Activated CD8-positive, alpha-beta T cell treated with anti-CD3 and anti-CD28 coated beads for 36 hours (primary cell): ENCODE results near the gene C5AR2. TPM values are rescaled to one million over a fixed set of nuclear protein-coding genes. Genes with fewer than 3 reads are reported as not detected.
"Not testable (repeated sequence)": the region's sequence is repeated elsewhere in the genome, so short reads cannot be mapped to it uniquely, and the experiment has no call there.

ENCODE experiments used
- ATAC-seq: fragments of 200-7000 bp; cut with Tn5 transposase; one replicate; pipeline ENCODE4 v1.10.0; 2021; ENCODE audit warnings: mild to moderate bottlenecking, moderate library complexity
- CTCF ChIA-PET: fragments of 350-600 bp; sonication (Branson Sonifier 250); formaldehyde crosslinking; loops from one replicate; lab custom pipeline; 2021; ENCODE audit warnings: antibody characterized with exemption; lab: Charles Lee
- POLR2A ChIA-PET: fragments of 350-600 bp; sonication (Branson Sonifier 250); formaldehyde crosslinking; loops from one replicate; lab custom pipeline; 2021; ENCODE audit warnings: antibody characterized with exemption; lab: Charles Lee
- DNase-seq: peaks from one replicate; pipeline ENCODE4 v3.0.0-alpha.2; 2020
- H3K27ac Mint-ChIP-seq: one replicate; pipeline ENCODE4 v1.8.0; 2021; ENCODE audit warnings: mild to moderate bottlenecking, mixed read lengths
- H3K27me3 Mint-ChIP-seq: one replicate; pipeline ENCODE4 v1.8.0; 2021; ENCODE audit warnings: mixed read lengths
- H3K36me3 Mint-ChIP-seq: one replicate; pipeline ENCODE4 v1.8.0; 2021; ENCODE audit warnings: low read depth, mixed read lengths
- H3K4me1 Mint-ChIP-seq: one replicate; pipeline ENCODE4 v1.8.0; 2021; ENCODE audit warnings: low read depth, mixed read lengths
- H3K4me3 Mint-ChIP-seq: one replicate; pipeline ENCODE4 v1.8.0; 2021; ENCODE audit warnings: mild to moderate bottlenecking, moderate library complexity, mixed read lengths
- H3K9me3 Mint-ChIP-seq: one replicate; pipeline ENCODE4 v1.8.0; 2021; ENCODE audit warnings: mixed read lengths
- intact Hi-C: fragments of 100-400 bp; cut with micrococcal nuclease; formaldehyde crosslinking; loops from one replicate; pipeline ENCODE4 v1.10.0; 2022
- total RNA-seq, 2 experiments: library from RNA; stranded (reverse); gene quantifications; one replicate each; pipeline ENCODE4 v1.2.3, GENCODE V29; 2021
- TF ChIP-seq, protein P1 (sequence below): fragments of 200-600 bp; IDR thresholded peaks from one replicate; pipeline ENCODE4 v1.8.0; 2022; ENCODE audit warnings: antibody characterized with exemption, mild to moderate bottlenecking

C5AR2 gene
- total RNA-seq, 2 experiments from 2014 or later, result 0.18 TPM; not detected in 1

DNA sequence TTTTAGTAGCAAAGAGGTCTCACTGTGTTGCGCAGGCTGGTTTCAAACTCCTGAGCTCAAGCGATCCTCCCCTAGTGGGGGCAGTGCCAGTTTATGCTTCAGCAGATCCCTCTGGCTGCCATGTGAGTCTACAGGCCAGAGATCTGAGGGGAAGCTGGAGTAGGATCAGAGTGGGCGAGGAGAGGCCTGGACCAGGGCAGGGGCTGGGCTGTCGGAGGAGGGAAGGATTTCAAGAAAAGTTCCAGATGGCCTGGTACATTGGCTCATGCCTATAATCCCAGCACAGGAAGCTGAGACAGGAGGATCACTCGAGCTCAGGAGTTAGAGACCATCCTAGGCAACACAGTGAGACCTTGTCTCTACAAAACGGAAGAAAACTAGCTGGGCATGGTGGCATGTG lies 27.0 kb downstream of the C5AR2 start:
- ChIA-PET POLR2A (interaction anchor here (0.7 to 0.8 kb wide), 2 partner anchors 84 to 107 kb away, joined by 3 to 4 read pairs; no protein-coding TSS in a partner anchor), CTCF (interaction anchor here (1.3 to 2.1 kb wide), 2 partner anchors 9 to 10 kb away, joined by 3 to 9 read pairs; partner anchors contain the start of gene DHX34)
- DNase-seq (no peak), ATAC-seq (no peak)
- TF ChIP-seq, protein P1, sequence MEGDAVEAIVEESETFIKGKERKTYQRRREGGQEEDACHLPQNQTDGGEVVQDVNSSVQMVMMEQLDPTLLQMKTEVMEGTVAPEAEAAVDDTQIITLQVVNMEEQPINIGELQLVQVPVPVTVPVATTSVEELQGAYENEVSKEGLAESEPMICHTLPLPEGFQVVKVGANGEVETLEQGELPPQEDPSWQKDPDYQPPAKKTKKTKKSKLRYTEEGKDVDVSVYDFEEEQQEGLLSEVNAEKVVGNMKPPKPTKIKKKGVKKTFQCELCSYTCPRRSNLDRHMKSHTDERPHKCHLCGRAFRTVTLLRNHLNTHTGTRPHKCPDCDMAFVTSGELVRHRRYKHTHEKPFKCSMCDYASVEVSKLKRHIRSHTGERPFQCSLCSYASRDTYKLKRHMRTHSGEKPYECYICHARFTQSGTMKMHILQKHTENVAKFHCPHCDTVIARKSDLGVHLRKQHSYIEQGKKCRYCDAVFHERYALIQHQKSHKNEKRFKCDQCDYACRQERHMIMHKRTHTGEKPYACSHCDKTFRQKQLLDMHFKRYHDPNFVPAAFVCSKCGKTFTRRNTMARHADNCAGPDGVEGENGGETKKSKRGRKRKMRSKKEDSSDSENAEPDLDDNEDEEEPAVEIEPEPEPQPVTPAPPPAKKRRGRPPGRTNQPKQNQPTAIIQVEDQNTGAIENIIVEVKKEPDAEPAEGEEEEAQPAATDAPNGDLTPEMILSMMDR, result no peak
- Mint-ChIP-seq H3K4me3 (no peak overlapping the region), H3K36me3 (peaks cover 56% of the 10 kb centered on the region), H3K27ac (no peak overlapping the region), H3K27me3 (no peaks in the 10 kb centered on the region), H3K9me3 (no peaks in the 10 kb centered on the region), H3K4me1 (peaks cover 4% of the 10 kb centered on the region)
- intact Hi-C loops, result no loop called here

DNA sequence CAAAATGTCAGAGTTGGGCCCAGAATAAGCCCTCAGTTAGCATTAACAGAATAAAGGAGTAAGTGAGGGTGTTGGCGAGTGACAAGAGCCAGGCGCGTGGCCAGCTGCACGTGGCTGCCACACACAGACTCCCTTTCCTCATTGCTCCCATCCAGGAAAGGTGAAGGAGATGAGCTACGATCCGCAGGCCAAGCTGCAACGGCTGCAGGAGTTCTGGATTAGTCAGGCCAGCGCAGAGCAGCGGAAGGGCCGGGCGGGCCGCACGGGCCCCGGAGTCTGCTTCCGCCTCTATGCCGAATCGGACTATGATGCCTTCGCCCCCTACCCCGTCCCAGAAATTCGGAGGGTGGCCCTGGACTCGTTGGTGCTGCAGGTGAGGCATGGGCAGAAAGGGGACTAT lies 30.3 kb downstream of the C5AR2 start:
- TF ChIP-seq, protein P1, result no peak
- ATAC-seq, result no peak
- CTCF ChIA-PET, result interaction anchor here (1.6 kb wide), 1 partner anchor 14 kb away, joined by 4 read pairs; no protein-coding TSS in a partner anchor
- H3K27ac Mint-ChIP-seq, result no peak overlapping the region
- intact Hi-C loops, result no loop called here
- no peak overlapping the region for H3K4me3 Mint-ChIP-seq
- no peaks in the 10 kb centered on the region for H3K27me3 Mint-ChIP-seq
- no peaks in the 10 kb centered on the region for H3K4me1 Mint-ChIP-seq
- DNase-seq, result no peak
- H3K36me3 Mint-ChIP-seq, result peaks cover 49% of the 10 kb centered on the region
- no peaks in the 10 kb centered on the region for H3K9me3 Mint-ChIP-seq
- POLR2A ChIA-PET, result interaction anchor here (0.8 kb wide), 1 partner anchor 74 kb away, joined by 3 read pairs; no protein-coding TSS in a partner anchor

DNA sequence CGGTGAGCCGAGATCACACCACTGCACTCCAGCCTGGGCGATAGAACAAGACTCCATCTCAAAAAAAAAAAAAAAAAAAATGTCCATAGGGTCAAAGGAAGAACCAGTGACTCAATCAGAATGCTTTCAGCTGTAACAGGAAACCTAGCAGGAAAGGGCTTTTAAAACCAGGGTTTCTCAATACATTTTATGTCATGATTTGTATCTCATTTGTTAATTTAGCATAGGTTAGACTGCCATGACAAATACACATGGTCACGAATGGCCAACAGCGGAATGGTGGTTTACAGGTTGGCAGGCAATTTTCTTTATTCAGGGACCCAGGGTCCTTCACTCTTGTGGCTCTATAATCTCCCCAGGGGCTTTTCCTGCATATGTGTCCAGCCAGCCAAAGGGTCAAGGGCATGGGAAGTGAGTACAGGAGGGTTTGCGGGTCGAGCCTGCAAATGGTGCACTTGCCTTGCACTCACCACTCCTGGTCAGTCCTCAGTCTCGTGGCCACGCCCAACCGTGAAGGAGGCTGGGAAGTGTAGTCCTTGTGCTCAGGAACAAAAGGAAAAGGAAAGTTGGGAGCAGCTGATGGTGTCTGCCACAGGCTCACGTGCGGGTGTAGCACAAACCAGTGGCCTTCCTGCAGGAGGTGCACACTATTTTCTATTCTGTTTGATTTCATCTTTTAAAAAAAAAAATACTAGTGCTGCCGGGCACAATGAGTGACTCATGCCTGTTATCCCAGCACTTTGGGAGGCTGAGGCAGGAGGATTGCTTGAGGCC lies 32.0 kb downstream of the C5AR2 start:
- TF ChIP-seq, protein P1, result no peak
- intact Hi-C loops, result no loop called here
- POLR2A ChIA-PET, result interaction anchor here (0.6 kb wide), 1 partner anchor 37 kb away, joined by 5 read pairs; no protein-coding TSS in a partner anchor
- Mint-ChIP-seq H3K27ac (no peak overlapping the region), H3K27me3 (no peaks in the 10 kb centered on the region), H3K4me3 (no peak overlapping the region), H3K4me1 (no peaks in the 10 kb centered on the region), H3K9me3 (no peaks in the 10 kb centered on the region), H3K36me3 (peaks cover 37% of the 10 kb centered on the region)
- DNase-seq (no peak), ATAC-seq (no peak)
- CTCF ChIA-PET, result interaction anchor here (1.1 kb wide), 1 partner anchor 15 kb away, joined by 3 read pairs; the partner anchor contains the start of gene DHX34

DNA sequence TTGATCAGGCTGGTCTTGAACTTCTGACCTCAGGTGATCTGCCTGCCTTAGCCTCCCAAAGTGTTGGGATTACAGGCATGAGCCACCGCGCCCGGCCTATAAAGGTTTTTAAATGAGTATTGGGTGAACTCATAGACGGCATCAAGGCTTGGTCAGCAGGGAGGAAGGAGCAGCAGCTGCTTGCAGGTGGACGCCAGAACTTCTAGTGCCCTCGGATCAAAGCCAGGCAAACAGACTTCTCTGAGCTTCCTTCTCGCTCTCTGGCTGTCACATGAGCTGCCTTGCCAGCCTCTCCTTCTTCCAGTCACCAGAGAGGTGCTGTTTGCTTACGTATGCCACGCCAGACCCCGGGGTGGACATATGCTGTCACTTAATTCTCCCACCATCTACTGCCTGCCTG lies 33.5 kb downstream of the C5AR2 start:
- H3K36me3 Mint-ChIP-seq, result peaks cover 37% of the 10 kb centered on the region
- POLR2A ChIA-PET, result interaction anchor here (0.6 kb wide), 1 partner anchor 17 kb away, joined by 3 read pairs; no protein-coding TSS in a partner anchor
- H3K4me1 Mint-ChIP-seq, DNase-seq, H3K27me3 Mint-ChIP-seq, H3K27ac Mint-ChIP-seq, intact Hi-C loops, H3K4me3 Mint-ChIP-seq, H3K9me3 Mint-ChIP-seq, ATAC-seq: not testable (repeated sequence)
- CTCF ChIA-PET, result interaction anchor here (0.8 kb wide), 1 partner anchor 26 kb away, joined by 3 read pairs; no protein-coding TSS in a partner anchor

DNA sequence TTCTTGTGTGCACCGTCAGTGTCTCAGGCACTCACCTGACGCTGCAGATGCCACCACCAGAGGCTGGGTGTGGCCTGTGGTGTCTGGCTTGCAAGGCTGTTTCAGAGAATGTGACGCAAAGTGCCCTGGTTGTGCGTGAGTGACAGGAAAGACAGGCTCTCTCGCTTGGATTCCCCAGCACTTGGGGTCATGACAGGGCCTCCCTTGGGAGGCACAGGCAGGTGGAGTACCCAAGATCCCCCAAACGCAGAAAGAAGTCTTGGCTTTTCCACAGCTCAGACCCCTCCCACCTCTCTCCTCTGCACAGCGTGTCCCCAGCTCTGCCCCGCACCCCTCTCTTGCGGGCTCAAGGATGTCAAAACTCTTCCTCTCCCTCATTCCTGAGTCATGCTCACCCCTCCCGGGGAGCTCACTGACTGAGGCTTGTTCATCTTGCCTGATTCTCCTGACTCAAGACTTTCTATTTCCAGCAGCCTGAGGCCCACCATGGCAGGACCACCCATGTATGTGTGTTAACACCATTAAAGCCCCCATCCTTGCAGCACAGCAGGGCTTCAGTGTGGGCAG lies 38.2 kb downstream of the C5AR2 start:
- POLR2A ChIA-PET, result no interaction called here
- intact Hi-C loops, result no loop called here
- Mint-ChIP-seq H3K27ac (no peak overlapping the region), H3K36me3 (peaks cover 33% of the 10 kb centered on the region), H3K27me3 (no peaks in the 10 kb centered on the region), H3K9me3 (no peaks in the 10 kb centered on the region), H3K4me3 (no peak overlapping the region), H3K4me1 (no peaks in the 10 kb centered on the region)
- no peak for ATAC-seq
- CTCF ChIA-PET, result interaction anchor here (2.1 kb wide), 1 partner anchor 21 kb away, joined by 9 read pairs; no protein-coding TSS in a partner anchor
- TF ChIP-seq, protein P1, result no peak
- DNase-seq, result no peak
